ENCODE measurements around the gene CEACAM7.

DNA sequence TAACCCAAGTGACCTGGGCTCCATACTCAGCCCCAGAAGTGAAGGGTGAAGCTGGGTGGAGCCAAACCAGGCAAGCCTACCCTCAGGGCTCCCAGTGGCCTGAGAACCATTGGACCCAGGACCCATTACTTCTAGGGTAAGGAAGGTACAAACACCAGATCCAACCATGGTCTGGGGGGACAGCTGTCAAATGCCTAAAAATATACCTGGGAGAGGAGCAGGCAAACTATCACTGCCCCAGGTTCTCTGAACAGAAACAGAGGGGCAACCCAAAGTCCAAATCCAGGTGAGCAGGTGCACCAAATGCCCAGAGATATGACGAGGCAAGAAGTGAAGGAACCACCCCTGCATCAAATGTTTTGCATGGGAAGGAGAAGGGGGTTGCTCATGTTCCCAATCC is 6.1 kb upstream of the CEACAM7 start:
- no peak for TF ChIP-seq POLR2A (IDR thresholded peaks at IDR 0.05)
- TF ChIP-seq CTCF (IDR thresholded peaks at IDR 0.05), result no peak
- no peak for TF ChIP-seq POLR2AphosphoS5 (IDR thresholded peaks at IDR 0.05)
